OCI-LY1 (cell line): ENCODE results near the gene XRCC2.

ENCODE experiments used
- EZH2 ChIP-seq: fragments of 200-600 bp; sonication (generic), shearing (Covaris generic); IDR thresholded peaks from 2 replicates; pipeline ENCODE4 v1.8.0; 2017; ENCODE audit warnings: borderline replicate concordance, mixed run types, mild to moderate bottlenecking, antibody characterized with exemption, low read length, moderate library complexity, mixed read lengths
- TF ChIP-seq, protein P1 (sequence below): fragments of 200-600 bp; sonication (generic), shearing (Covaris generic); IDR thresholded peaks from 2 replicates; pipeline ENCODE4 v1.5.1; 2017; ENCODE audit warnings: mild to moderate bottlenecking, antibody characterized with exemption, low read length, moderate library complexity, mixed read lengths

DNA sequence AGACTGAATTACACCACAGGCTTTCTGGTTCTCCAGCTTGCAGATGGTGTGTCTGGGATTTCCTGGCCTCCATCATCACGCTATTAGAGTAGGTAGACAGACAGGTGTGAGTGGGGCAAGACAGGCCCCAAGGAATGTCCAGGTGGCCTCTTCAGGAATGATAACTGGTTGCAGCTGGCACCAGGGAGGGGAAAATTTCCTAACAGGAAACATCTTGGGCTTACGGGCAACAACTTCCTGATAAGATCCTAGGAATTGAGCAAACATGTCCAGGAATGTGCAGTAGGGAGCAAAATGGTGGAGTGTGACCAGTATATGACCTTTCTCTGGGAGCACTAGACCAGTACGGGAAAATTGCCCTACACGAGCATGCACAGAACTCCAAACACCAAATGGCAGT is 11.3 kb downstream of the XRCC2 start:
- TF ChIP-seq, protein P1, sequence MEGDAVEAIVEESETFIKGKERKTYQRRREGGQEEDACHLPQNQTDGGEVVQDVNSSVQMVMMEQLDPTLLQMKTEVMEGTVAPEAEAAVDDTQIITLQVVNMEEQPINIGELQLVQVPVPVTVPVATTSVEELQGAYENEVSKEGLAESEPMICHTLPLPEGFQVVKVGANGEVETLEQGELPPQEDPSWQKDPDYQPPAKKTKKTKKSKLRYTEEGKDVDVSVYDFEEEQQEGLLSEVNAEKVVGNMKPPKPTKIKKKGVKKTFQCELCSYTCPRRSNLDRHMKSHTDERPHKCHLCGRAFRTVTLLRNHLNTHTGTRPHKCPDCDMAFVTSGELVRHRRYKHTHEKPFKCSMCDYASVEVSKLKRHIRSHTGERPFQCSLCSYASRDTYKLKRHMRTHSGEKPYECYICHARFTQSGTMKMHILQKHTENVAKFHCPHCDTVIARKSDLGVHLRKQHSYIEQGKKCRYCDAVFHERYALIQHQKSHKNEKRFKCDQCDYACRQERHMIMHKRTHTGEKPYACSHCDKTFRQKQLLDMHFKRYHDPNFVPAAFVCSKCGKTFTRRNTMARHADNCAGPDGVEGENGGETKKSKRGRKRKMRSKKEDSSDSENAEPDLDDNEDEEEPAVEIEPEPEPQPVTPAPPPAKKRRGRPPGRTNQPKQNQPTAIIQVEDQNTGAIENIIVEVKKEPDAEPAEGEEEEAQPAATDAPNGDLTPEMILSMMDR, result no peak
- no peak for TF ChIP-seq EZH2
